HepG2 (cell line): ENCODE data around the gene ZNRF3. TPM values are rescaled to one million over a fixed set of nuclear protein-coding genes. Genes with fewer than 3 reads are reported as not detected.

Experiments used
- ETV6 ChIP-seq: sonication (generic); formaldehyde crosslinking; conservative IDR thresholded peaks from 2 replicates; pipeline ENCODE4 v1.4.0; 2020; ENCODE audit warnings: missing genetic modification reagents
- FOXJ3 ChIP-seq: sonication (generic); formaldehyde crosslinking; IDR thresholded peaks from 2 replicates; pipeline ENCODE4 v1.4.0; 2020; ENCODE audit warnings: missing genetic modification reagents, mild to moderate bottlenecking, borderline replicate concordance
- JDP2 ChIP-seq: sonication (generic); formaldehyde crosslinking; IDR thresholded peaks from 2 replicates; pipeline ENCODE4 v1.8.1; 2022; ENCODE audit warnings: missing genetic modification reagents, borderline replicate concordance
- MLLT10 ChIP-seq: sonication (generic); formaldehyde crosslinking; IDR thresholded peaks from 2 replicates; pipeline ENCODE4 v1.4.0; 2020; ENCODE audit warnings: missing genetic modification reagents
- MXD4 ChIP-seq: IDR thresholded peaks from 2 replicates; pipeline ENCODE4 v1.6.1; 2016; ENCODE audit warnings: mild to moderate bottlenecking, missing biosample characterization, missing genetic modification reagents
- NBN ChIP-seq: fragments of 450-650 bp; conservative IDR thresholded peaks from 2 replicates; pipeline ENCODE4 v1.6.1; 2017
- NR1H2 ChIP-seq: sonication (generic); formaldehyde crosslinking; IDR thresholded peaks from 2 replicates; pipeline ENCODE4 v1.8.1; 2022; ENCODE audit warnings: low read depth, missing genetic modification reagents, borderline replicate concordance
- SCMH1 ChIP-seq: sonication (generic); formaldehyde crosslinking; IDR thresholded peaks from 2 replicates; pipeline ENCODE4 v1.9.0; 2021; ENCODE audit warnings: missing genetic modification reagents, mild to moderate bottlenecking, borderline replicate concordance
- ZFP1 ChIP-seq: IDR thresholded peaks from 2 replicates; pipeline ENCODE4 v1.6.1; 2016
- ZFP82 ChIP-seq: sonication (generic); formaldehyde crosslinking; IDR thresholded peaks from 2 replicates; pipeline ENCODE4 v1.5.1; 2020; ENCODE audit warnings: mild to moderate bottlenecking, missing genetic modification reagents, borderline replicate concordance
- ZNF124 ChIP-seq: sonication (generic); formaldehyde crosslinking; IDR thresholded peaks from 2 replicates; pipeline ENCODE4 v1.4.0; 2020; ENCODE audit warnings: missing genetic modification reagents
- ZNF496 ChIP-seq: sonication (generic); formaldehyde crosslinking; IDR thresholded peaks from 2 replicates; pipeline ENCODE4 v1.8.1; 2023; ENCODE audit warnings: mild to moderate bottlenecking, moderate library complexity, missing genetic modification reagents; ENCODE audit not compliant: insufficient replicate concordance
- ZNF616 ChIP-seq: sonication (generic); formaldehyde crosslinking; IDR thresholded peaks from 2 replicates; pipeline ENCODE4 v1.5.0; 2020; ENCODE audit warnings: low read depth, mild to moderate bottlenecking, missing genetic modification reagents
- ZNF713 ChIP-seq: sonication (generic); formaldehyde crosslinking; IDR thresholded peaks from 2 replicates; pipeline ENCODE4 v1.4.0; 2020; ENCODE audit warnings: mild to moderate bottlenecking, missing genetic modification reagents
- polyA plus RNA-seq, 8 experiments: library from polyadenylated mRNA; depleted of rRNA in 3 of 8; stranded (reverse) in 7 of 8; unstranded in 1 of 8; fragments of >200 nt; fragmentation: Illumina TruSeq in 4 of 8; extraction: Trizol in 4 of 8; gene quantifications; 2 replicates each; pipeline versions ENCODE4 v1.2.1 to v1.2.3, GENCODE V29; 2011 to 2016; ENCODE audit warnings: low read depth in 4 of 8, missing spikeins in 1 of 8, mixed read lengths in 1 of 8; ENCODE audit not compliant: insufficient read depth in 1 of 8
- total RNA-seq, 5 experiments: library from RNA; depleted of rRNA; stranded (reverse); fragments of >200 nt; fragmentation: Illumina TruSeq; extraction: Trizol; gene quantifications; 2 replicates each; pipeline ENCODE4 v1.2.3, GENCODE V29; 2016; ENCODE audit warnings: low read depth in 1 of 5
- TF ChIP-seq, protein P1 (sequence below): sonication (generic); formaldehyde crosslinking; IDR thresholded peaks from 2 replicates; pipeline ENCODE4 v1.5.1; 2020; ENCODE audit warnings: mild to moderate bottlenecking, missing genetic modification reagents
- TF ChIP-seq, protein P2 (sequence below): sonication (generic); formaldehyde crosslinking; IDR thresholded peaks from 2 replicates; pipeline ENCODE4 v1.4.0; 2020; ENCODE audit warnings: missing genetic modification reagents, borderline replicate concordance
- TF ChIP-seq, protein P3 (sequence below): sonication (generic); formaldehyde crosslinking; IDR thresholded peaks from 2 replicates; pipeline ENCODE4 v1.4.0; 2020; ENCODE audit warnings: missing genetic modification reagents
- TF ChIP-seq, protein P4 (sequence below): sonication (generic); formaldehyde crosslinking; conservative IDR thresholded peaks from 2 replicates; pipeline ENCODE4 v1.5.0; 2020; ENCODE audit warnings: missing genetic modification reagents

ZNRF3 gene
- total and polyA plus RNA-seq, 2 of the 13 experiments (the other 11 are each of a cell fraction or from before 2014, with no cell fraction given) = 20.3 to 36.7 TPM

DNA sequence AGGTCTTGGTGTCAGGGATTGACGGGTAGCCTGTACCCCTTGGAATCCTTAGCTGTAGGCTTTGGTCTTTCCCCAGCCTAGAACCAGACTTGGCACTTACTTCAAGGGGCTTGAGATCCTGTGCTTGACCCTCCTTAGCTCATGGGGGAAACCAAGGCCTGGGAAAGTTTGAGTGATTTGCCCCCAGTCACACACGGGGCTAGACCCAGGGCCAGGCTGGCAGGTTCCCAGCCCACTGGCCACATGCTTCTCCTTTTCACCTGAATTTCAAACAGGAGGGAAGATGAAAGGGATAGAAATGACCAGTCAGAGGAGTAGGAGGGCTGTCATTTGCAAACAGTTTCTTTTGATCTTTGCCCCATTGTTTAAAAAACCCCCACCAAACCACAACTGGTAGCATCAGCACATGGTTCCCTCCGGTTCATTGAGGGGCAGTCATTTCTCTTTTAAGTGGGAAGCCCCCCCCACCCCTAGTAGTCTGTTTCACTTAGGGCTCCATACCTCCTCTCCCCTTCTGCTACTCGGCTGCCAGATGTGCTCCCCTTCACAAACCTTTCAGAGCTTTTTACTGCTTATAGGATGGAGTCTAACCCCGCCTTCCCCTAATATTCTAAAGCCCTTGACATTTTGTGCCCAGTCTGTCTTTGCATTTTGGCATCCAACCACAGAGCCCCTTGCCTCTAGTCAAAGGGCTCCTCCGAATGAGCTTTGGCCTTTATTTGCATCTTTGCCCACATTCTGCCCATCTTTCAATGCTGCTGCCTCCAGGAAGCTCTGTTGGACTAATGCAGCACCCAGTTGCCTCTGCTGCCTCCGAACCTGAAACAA, 37.6 kb downstream of the ZNRF3 start (continued):
- TF ChIP-seq ETV6 (CRISPR knock-in tag) (no peak), NBN (no peak), MXD4 (peak; percentile 37), SCMH1 (CRISPR knock-in tag) (no peak), NR1H2 (CRISPR knock-in tag) (no peak), ZNF124 (CRISPR knock-in tag) (no peak), JDP2 (CRISPR knock-in tag) (no peak), ZNF496 (CRISPR knock-in tag) (no peak), FOXJ3 (0 out of 2 replicates have a peak, but pooled peaks have one; percentile 50), ZFP1 (CRISPR knock-in tag) (no peak; the same call in 1 of the 2 replicates), MLLT10 (CRISPR knock-in tag) (no peak), ZNF616 (no peak), ZNF713 (CRISPR knock-in tag) (no peak), ZFP82 (no peak; the same call in 1 of the 2 replicates)
- TF ChIP-seq, protein P1, sequence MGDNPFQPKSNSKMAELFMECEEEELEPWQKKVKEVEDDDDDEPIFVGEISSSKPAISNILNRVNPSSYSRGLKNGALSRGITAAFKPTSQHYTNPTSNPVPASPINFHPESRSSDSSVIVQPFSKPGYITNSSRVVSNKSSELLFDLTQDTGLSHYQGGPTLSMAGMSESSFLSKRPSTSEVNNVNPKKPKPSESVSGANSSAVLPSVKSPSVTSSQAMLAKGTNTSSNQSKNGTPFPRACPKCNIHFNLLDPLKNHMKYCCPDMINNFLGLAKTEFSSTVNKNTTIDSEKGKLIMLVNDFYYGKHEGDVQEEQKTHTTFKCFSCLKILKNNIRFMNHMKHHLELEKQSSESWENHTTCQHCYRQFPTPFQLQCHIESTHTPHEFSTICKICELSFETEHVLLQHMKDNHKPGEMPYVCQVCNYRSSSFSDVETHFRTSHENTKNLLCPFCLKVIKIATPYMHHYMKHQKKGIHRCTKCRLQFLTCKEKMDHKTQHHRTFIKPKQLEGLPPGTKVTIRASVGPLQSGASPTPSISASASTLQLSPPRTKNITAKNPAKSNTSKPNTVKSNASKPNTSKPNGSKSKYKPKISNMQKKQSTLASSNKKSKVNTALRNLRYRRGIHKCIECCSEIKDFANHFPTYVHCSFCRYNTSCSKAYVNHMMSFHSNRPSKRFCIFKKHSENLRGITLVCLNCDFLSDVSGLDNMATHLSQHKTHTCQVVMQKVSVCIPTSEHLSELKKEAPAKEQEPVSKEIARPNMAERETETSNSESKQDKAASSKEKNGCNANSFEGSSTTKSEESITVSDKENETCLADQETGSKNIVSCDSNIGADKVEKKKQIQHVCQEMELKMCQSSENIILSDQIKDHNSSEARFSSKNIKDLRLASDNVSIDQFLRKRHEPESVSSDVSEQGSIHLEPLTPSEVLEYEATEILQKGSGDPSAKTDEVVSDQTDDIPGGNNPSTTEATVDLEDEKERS (CRISPR knock-in tag) = peak; percentile 80
- TF ChIP-seq, protein P2, sequence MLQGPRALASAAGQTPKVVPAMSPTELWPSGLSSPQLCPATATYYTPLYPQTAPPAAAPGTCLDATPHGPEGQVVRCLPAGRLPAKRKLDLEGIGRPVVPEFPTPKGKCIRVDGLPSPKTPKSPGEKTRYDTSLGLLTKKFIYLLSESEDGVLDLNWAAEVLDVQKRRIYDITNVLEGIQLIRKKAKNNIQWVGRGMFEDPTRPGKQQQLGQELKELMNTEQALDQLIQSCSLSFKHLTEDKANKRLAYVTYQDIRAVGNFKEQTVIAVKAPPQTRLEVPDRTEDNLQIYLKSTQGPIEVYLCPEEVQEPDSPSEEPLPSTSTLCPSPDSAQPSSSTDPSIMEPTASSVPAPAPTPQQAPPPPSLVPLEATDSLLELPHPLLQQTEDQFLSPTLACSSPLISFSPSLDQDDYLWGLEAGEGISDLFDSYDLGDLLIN (CRISPR knock-in tag) = no peak
- TF ChIP-seq, protein P3, sequence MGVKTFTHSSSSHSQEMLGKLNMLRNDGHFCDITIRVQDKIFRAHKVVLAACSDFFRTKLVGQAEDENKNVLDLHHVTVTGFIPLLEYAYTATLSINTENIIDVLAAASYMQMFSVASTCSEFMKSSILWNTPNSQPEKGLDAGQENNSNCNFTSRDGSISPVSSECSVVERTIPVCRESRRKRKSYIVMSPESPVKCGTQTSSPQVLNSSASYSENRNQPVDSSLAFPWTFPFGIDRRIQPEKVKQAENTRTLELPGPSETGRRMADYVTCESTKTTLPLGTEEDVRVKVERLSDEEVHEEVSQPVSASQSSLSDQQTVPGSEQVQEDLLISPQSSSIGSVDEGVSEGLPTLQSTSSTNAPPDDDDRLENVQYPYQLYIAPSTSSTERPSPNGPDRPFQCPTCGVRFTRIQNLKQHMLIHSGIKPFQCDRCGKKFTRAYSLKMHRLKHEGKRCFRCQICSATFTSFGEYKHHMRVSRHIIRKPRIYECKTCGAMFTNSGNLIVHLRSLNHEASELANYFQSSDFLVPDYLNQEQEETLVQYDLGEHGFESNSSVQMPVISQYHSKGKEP (CRISPR knock-in tag) = no peak
- TF ChIP-seq, protein P4, sequence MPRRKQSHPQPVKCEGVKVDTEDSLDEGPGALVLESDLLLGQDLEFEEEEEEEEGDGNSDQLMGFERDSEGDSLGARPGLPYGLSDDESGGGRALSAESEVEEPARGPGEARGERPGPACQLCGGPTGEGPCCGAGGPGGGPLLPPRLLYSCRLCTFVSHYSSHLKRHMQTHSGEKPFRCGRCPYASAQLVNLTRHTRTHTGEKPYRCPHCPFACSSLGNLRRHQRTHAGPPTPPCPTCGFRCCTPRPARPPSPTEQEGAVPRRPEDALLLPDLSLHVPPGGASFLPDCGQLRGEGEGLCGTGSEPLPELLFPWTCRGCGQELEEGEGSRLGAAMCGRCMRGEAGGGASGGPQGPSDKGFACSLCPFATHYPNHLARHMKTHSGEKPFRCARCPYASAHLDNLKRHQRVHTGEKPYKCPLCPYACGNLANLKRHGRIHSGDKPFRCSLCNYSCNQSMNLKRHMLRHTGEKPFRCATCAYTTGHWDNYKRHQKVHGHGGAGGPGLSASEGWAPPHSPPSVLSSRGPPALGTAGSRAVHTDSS (CRISPR knock-in tag) = no peak
